Measurements from ENCODE around the gene BMPR2.

BMPR2 gene

GRCh38 chr2:202344178-202344577 is 31.9 kb upstream of the BMPR2 start:
- H4K20me1 ChIP-seq (ENCODE audit: control insufficient read depth, insufficient read depth, low read depth, low read length): no peaks in the 10 kb centered on the region
- no peak overlapping the region for H3K27ac ChIP-seq (ENCODE audit: low read depth, low read length)
- H3F3A ChIP-seq (ENCODE audit: control insufficient read depth, insufficient read depth): no peaks in the 10 kb centered on the region
- no peaks in the 10 kb centered on the region for H3K36me3 ChIP-seq (ENCODE audit: control insufficient read depth, low read length)
- no peak overlapping the region for H3K4me2 ChIP-seq (ENCODE audit: low read length)
- no peaks in the 10 kb centered on the region for H3K27me3 ChIP-seq (ENCODE audit: control insufficient read depth, low read length)
- no peaks in the 10 kb centered on the region for H3K9me3 ChIP-seq (ENCODE audit: control insufficient read depth, insufficient read depth, low read length)
- H3K79me2 ChIP-seq (ENCODE audit: control insufficient read depth, low read length): no peaks in the 10 kb centered on the region
- no peak overlapping the region for H3K4me3 ChIP-seq (ENCODE audit: low read length)
- no peaks in the 10 kb centered on the region for H3K9me2 ChIP-seq (replicated peaks; ENCODE audit: control insufficient read depth, low read length)
- TF ChIP-seq EZH2phosphoT487 (IDR thresholded peaks at IDR 0.05; ENCODE audit: borderline replicate concordance, low read length) (no peak), CTCF (IDR thresholded peaks at IDR 0.05; ENCODE audit: low read depth, low read length, poor library complexity, severe bottlenecking) (no peak)
- no peaks in the 10 kb centered on the region for H3K4me1 ChIP-seq (ENCODE audit: control insufficient read depth, low read length)

- Histone ChIP-seq H3K4me1 (ENCODE audit: control insufficient read depth, low read length) (no peaks in the 10 kb centered on the region), H3K4me2 (ENCODE audit: low read length) (no peak overlapping the region), H3K27ac (ENCODE audit: low read depth, low read length) (no peak overlapping the region), H3K36me3 (ENCODE audit: control insufficient read depth, low read length) (no peaks in the 10 kb centered on the region), H3K27me3 (ENCODE audit: control insufficient read depth, low read length) (no peaks in the 10 kb centered on the region), H3K9me2 (replicated peaks; ENCODE audit: control insufficient read depth, low read length) (no peaks in the 10 kb centered on the region), H3K9me3 (ENCODE audit: control insufficient read depth, insufficient read depth, low read length) (no peaks in the 10 kb centered on the region), H3F3A (ENCODE audit: control insufficient read depth, insufficient read depth) (no peaks in the 10 kb centered on the region), H3K79me2 (ENCODE audit: control insufficient read depth, low read length) (no peaks in the 10 kb centered on the region), H3K4me3 (ENCODE audit: low read length) (no peak overlapping the region), H4K20me1 (ENCODE audit: control insufficient read depth, insufficient read depth, low read depth, low read length) (no peaks in the 10 kb centered on the region)
- no peak for TF ChIP-seq EZH2phosphoT487 (IDR thresholded peaks at IDR 0.05; ENCODE audit: borderline replicate concordance, low read length)
- TF ChIP-seq CTCF (IDR thresholded peaks at IDR 0.05; ENCODE audit: low read depth, low read length, poor library complexity, severe bottlenecking): no peak
Observed at GRCh38 chr2:202346180-202346579, 29.9 kb upstream of the BMPR2 start.

GRCh38 chr2:202353430-202353829 is 22.7 kb upstream of the BMPR2 start:
- TF ChIP-seq EZH2phosphoT487 (IDR thresholded peaks at IDR 0.05; ENCODE audit: borderline replicate concordance, low read length) (no peak), CTCF (IDR thresholded peaks at IDR 0.05; ENCODE audit: low read depth, low read length, poor library complexity, severe bottlenecking) (no peak)
- Histone ChIP-seq H3K27ac (ENCODE audit: low read depth, low read length) (no peak overlapping the region), H3K9me2 (replicated peaks; ENCODE audit: control insufficient read depth, low read length) (no peaks in the 10 kb centered on the region)

More at GRCh38 chr2:202353430-202353829, 22.7 kb upstream of the BMPR2 start:
- H3K36me3 ChIP-seq (ENCODE audit: control insufficient read depth, low read length): no peaks in the 10 kb centered on the region
- no peaks in the 10 kb centered on the region for H4K20me1 ChIP-seq (ENCODE audit: control insufficient read depth, insufficient read depth, low read depth, low read length)
- no peak overlapping the region for H3K4me3 ChIP-seq (ENCODE audit: low read length)
- no peaks in the 10 kb centered on the region for H3K27me3 ChIP-seq (ENCODE audit: control insufficient read depth, low read length)
- no peaks in the 10 kb centered on the region for H3K79me2 ChIP-seq (ENCODE audit: control insufficient read depth, low read length)
- H3K4me2 ChIP-seq (ENCODE audit: low read length): no peak overlapping the region
- H3K9me3 ChIP-seq (ENCODE audit: control insufficient read depth, insufficient read depth, low read length): no peaks in the 10 kb centered on the region
- H3F3A ChIP-seq (ENCODE audit: control insufficient read depth, insufficient read depth): no peaks in the 10 kb centered on the region
- H3K4me1 ChIP-seq (ENCODE audit: control insufficient read depth, low read length): no peaks in the 10 kb centered on the region

Measured in DOHH2 (cell line).